Activated B cell treated with CpG ODN at 0.5 μM for 24 hours (primary cell): ENCODE data around the gene GALNT1. TPM values are rescaled to one million over a fixed set of nuclear protein-coding genes. Genes with fewer than 3 reads are reported as not detected.

Source experiments
- ATAC-seq: fragments of 200-7000 bp; cut with Tn5 transposase; one replicate; pipeline ENCODE4 v1.10.0; 2021; ENCODE audit warnings: low read depth, mild to moderate bottlenecking, moderate library complexity
- CTCF ChIA-PET: fragments of 350-600 bp; sonication (Branson Sonifier 250); formaldehyde crosslinking; loops from one replicate; lab custom pipeline; 2021; ENCODE audit warnings: antibody characterized with exemption; lab: Charles Lee
- POLR2A ChIA-PET: fragments of 350-600 bp; sonication (Branson Sonifier 250); formaldehyde crosslinking; loops from one replicate; lab custom pipeline; 2021; ENCODE audit warnings: antibody characterized with exemption; lab: Charles Lee
- DNase-seq: peaks from one replicate; pipeline ENCODE4 v3.0.0; 2022
- H3K27ac Mint-ChIP-seq: one replicate; pipeline ENCODE4 v1.8.0; 2020; ENCODE audit warnings: mixed read lengths
- H3K27me3 Mint-ChIP-seq: one replicate; pipeline ENCODE4 v1.8.0; 2021; ENCODE audit warnings: mixed read lengths
- H3K36me3 Mint-ChIP-seq: one replicate; pipeline ENCODE4 v1.8.0; 2021; ENCODE audit warnings: low read depth, mixed read lengths
- H3K4me1 Mint-ChIP-seq: one replicate; pipeline ENCODE4 v1.8.0; 2021; ENCODE audit warnings: mixed read lengths
- H3K4me3 Mint-ChIP-seq: one replicate; pipeline ENCODE4 v1.8.0; 2020; ENCODE audit warnings: mild to moderate bottlenecking, mixed read lengths
- H3K9me3 Mint-ChIP-seq: one replicate; pipeline ENCODE4 v1.8.0; 2020; ENCODE audit warnings: mixed read lengths
- CTCF ChIP-seq: fragments of 200-600 bp; IDR thresholded peaks from one replicate; pipeline ENCODE4 v1.8.0; 2022; ENCODE audit warnings: antibody characterized with exemption, mild to moderate bottlenecking
- intact Hi-C: fragments of 100-400 bp; cut with micrococcal nuclease; formaldehyde crosslinking; loops from one replicate; pipeline ENCODE4 v1.15.1; 2024
- total RNA-seq: library from RNA; stranded (reverse); gene quantifications from 2 replicates; pipeline ENCODE4 v1.2.3, GENCODE V29; 2022

Gene GALNT1
- total RNA-seq, 1 donor from 2014 or later = 67.5 TPM

DNA sequence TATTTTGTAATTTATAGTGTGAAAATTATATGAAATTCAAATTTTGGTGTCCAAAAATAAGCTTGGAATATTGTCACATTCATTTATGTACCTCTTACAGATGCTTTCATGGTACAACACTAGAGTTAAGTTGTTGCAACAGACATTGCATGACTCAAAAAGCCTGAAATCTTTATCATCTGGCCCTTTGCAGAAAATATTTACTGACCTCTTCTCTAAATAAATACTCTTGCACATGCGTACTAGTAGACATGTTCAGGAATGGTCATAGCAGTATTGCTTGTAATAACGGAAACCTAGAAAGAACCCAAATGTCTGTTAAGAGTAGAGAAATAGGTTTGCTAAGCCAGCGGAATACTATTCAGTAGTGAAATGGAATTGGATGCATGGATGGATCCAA, 60.4 kb downstream of the GALNT1 start:
- H3K27me3 Mint-ChIP-seq = no peaks in the 10 kb centered on the region
- intact Hi-C loops = no loop called here
- ATAC-seq = no peak

DNA sequence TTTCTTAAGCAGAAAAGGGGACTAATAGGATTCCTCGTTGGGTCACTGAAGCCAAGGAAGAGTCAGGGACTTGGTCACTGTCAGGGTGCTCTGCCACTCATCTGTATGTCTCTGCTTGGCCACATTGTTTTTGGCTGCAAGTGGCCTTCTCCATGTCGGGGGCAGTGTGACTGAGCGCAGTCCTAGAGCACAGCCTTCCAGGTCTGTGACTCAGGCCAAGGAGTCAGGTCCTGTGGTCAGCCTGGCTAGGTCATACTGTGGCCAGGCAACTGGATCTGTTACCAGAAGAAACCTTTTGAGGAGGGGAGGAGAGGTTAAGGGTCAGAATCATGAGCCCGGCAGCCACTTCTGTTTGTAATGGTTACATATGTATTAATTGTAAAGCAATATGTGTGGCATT, 61.3 kb downstream of the GALNT1 start:
- Mint-ChIP-seq H3K4me3 (no peak overlapping the region), H3K27me3 (no peaks in the 10 kb centered on the region), H3K36me3 (peaks cover 18% of the 10 kb centered on the region), H3K27ac (no peak overlapping the region), H3K4me1 (peaks cover 18% of the 10 kb centered on the region), H3K9me3 (peaks cover 5% of the 10 kb centered on the region)
- DNase-seq = no peak
- TF ChIP-seq CTCF = no peak
- ATAC-seq = no peak
- CTCF ChIA-PET = no interaction called here
- POLR2A ChIA-PET = no interaction called here
- intact Hi-C loops = no loop called here

More for the DNA sequence above, 60.4 kb downstream of the GALNT1 start:
- Mint-ChIP-seq H3K9me3 (peaks cover 10% of the 10 kb centered on the region), H3K27ac (no peak overlapping the region), H3K4me1 (peaks cover 14% of the 10 kb centered on the region), H3K36me3 (peaks cover 23% of the 10 kb centered on the region), H3K4me3 (no peak overlapping the region)
- CTCF ChIA-PET = no interaction called here
- no peak for DNase-seq
- POLR2A ChIA-PET = no interaction called here
- TF ChIP-seq CTCF = no peak

DNA sequence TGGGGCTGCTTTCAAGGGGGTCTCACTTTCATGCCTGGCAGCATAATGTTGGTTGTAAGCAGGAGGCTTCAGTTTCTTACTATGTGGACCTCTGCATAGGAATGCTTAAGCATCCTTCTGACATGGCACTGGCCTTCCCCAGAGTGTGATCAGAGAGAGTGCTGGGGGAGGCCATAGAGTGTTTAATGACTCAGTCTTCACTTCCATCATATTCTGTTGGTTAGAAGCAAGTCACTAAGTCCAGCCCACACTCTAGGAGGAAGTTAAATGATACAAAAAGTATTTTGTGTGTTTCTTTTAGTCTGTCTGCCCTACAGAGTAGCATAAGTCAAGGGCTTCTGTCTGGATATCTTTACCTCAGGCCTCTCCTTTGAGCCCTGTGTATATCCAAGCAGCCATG, 64.9 kb downstream of the GALNT1 start:
- TF ChIP-seq CTCF = no peak
- Mint-ChIP-seq H3K4me1 (peaks cover 13% of the 10 kb centered on the region), H3K27me3 (no peaks in the 10 kb centered on the region), H3K4me3 (no peak overlapping the region), H3K27ac (no peak overlapping the region), H3K9me3 (peaks cover 2% of the 10 kb centered on the region), H3K36me3 (peaks cover 16% of the 10 kb centered on the region)
- DNase-seq (no peak), ATAC-seq (no peak)
- POLR2A ChIA-PET = no interaction called here
- intact Hi-C loops = loop anchor here (2.0 kb wide), 1 partner anchor 14 kb away; no protein-coding TSS in a partner anchor
- CTCF ChIA-PET = no interaction called here

GRCh38 chr18:35653392-35654135, 72.0 kb downstream of the GALNT1 start:
- Mint-ChIP-seq H3K27ac (peak overlapping the region; percentile 25), H3K36me3 (peaks cover 8% of the 10 kb centered on the region), H3K9me3 (no peaks in the 10 kb centered on the region), H3K4me3 (no peak overlapping the region), H3K4me1 (peaks cover 18% of the 10 kb centered on the region), H3K27me3 (no peaks in the 10 kb centered on the region)
- no peak for DNase-seq
- ChIA-PET CTCF (no interaction called here), POLR2A (interaction anchor here (0.8 to 0.9 kb wide), 2 partner anchors 73 to 156 kb away, joined by 3 read pairs; partner anchors contain the start of gene INO80C)
- TF ChIP-seq CTCF = no peak
- intact Hi-C loops = loop anchor here (1.0 to 5.0 kb wide), 2 partner anchors 9 to 246 kb away; no protein-coding TSS in a partner anchor
- ATAC-seq = no peak

- no peak for TF ChIP-seq CTCF
Measured at GRCh38 chr18:35658112-35658511, 76.6 kb downstream of the GALNT1 start.

More at GRCh38 chr18:35658112-35658511, 76.6 kb downstream of the GALNT1 start:
- Mint-ChIP-seq H3K4me1 (peaks cover 26% of the 10 kb centered on the region), H3K4me3 (no peak overlapping the region), H3K9me3 (no peaks in the 10 kb centered on the region), H3K36me3 (peaks cover 13% of the 10 kb centered on the region), H3K27ac (no peak overlapping the region), H3K27me3 (no peaks in the 10 kb centered on the region)
- ChIA-PET POLR2A (interaction anchor here (1.4 kb wide), 1 partner anchor 76 kb away, joined by 4 read pairs; no protein-coding TSS in a partner anchor), CTCF (no interaction called here)
- DNase-seq = no peak
- ATAC-seq = no peak
- intact Hi-C loops = no loop called here
